Kidney (tissue), 22 donors: ENCODE results near the gene ASCL3. TPM values are rescaled to one million over a fixed set of nuclear protein-coding genes. Genes with fewer than 3 reads are reported as not detected.

ENCODE experiments used
- DNase-seq, 5 donors: peaks; one replicate each; pipeline ENCODE4 v3.0.0-alpha.2; 2013 to 2020
- FAIRE-seq: peaks from 2 replicates; lab custom pipeline; 2012; peaks lifted over from hg19 to GRCh38; lab: Jason Lieb, UNC
- H3K27ac ChIP-seq, 2 donors: one replicate each; pipeline ENCODE4 v1.7.0; 2013; ENCODE audit warnings: low read depth in 2 of 2, low read length in 2 of 2, inconsistent platforms in 1 of 2
- H3K27me3 ChIP-seq: one replicate; pipeline ENCODE4 v1.7.1; 2013; ENCODE audit warnings: low read length, inconsistent platforms; ENCODE audit not compliant: control insufficient read depth, insufficient read depth
- H3K36me3 ChIP-seq, 3 donors: one replicate each; pipeline versions ENCODE4 v1.7.0 to v1.7.1; 2013; ENCODE audit warnings: low read length in 3 of 3, control low read depth in 1 of 3, inconsistent platforms in 1 of 3; ENCODE audit not compliant: insufficient read depth in 3 of 3, control insufficient read depth in 2 of 3
- H3K4me1 ChIP-seq, 3 donors: one replicate each; pipeline versions ENCODE4 v1.7.0 to v1.7.1; 2013; ENCODE audit warnings: low read length in 3 of 3, inconsistent platforms in 1 of 3, low read depth in 1 of 3; ENCODE audit not compliant: control insufficient read depth in 2 of 3, insufficient read depth in 2 of 3
- H3K4me3 ChIP-seq, 3 donors: one replicate each; pipeline versions ENCODE4 v1.7.0 to v1.8.1; 2013; ENCODE audit warnings: low read length in 3 of 3, control low read depth in 1 of 3, inconsistent platforms in 1 of 3
- H3K9ac ChIP-seq, 3 donors: one replicate each; pipeline versions ENCODE4 v1.7.0 to v1.7.1; 2013; ENCODE audit warnings: low read length in 3 of 3, control low read depth in 1 of 3, inconsistent platforms in 1 of 3
- H3K9me3 ChIP-seq, 3 donors: one replicate each; pipeline versions ENCODE4 v1.7.0 to v1.7.1; 2013; ENCODE audit warnings: low read length in 3 of 3, control low read depth in 1 of 3, inconsistent platforms in 1 of 3; ENCODE audit not compliant: control insufficient read depth in 2 of 3, insufficient read depth in 1 of 3
- intact Hi-C: fragments of 100-400 bp; cut with DNase I; formaldehyde crosslinking; loops from one replicate; pipeline ENCODE4 v1.11.1; 2022
- long read RNA-seq, 10 donors: library from polyadenylated mRNA in 1 of 10; unstranded in 1 of 10; transcript quantifications; one replicate each; pipeline ENCODE4 v2.0.0 and lab custom pipeline, GENCODE V29; 2021 to 2026
- polyA plus RNA-seq: library from polyadenylated mRNA; stranded (reverse); fragments of 350-450 nt; fragmentation: Illumina TruSeq; extraction: RNeasy Lipid Tissue Mini Kit (QIAGEN cat#74804); gene quantifications from one replicate; pipeline ENCODE4 v1.2.3, GENCODE V29; 2014; ENCODE audit warnings: low read depth, low replicate concordance; ENCODE audit not compliant: insufficient read depth
- total RNA-seq: library from RNA; stranded (reverse); fragmentation: NEBNext Ultra II Directional; extraction: Animal tissue kit (Norgen Biotek cat#: 25700); gene quantifications from one replicate; pipeline ENCODE4 v1.2.1, GENCODE V29; 2021
- TF ChIP-seq, protein P1 (sequence below): IDR thresholded peaks from 3 replicates; pipeline ENCODE4 v1.5.1; 2012; ENCODE audit warnings: mild to moderate bottlenecking, moderate library complexity, borderline replicate concordance; ENCODE audit not compliant: insufficient read depth; ENCODE audit errors: extremely low read depth
- donor health status: control.
- donor health status: control.
- donor health status: control.
- donor health status: control.
- donor health status: control.
- donor health status: DM: yes; HTN: yes; CAD: no.
- donor health status: Normal renal cell carcinoma (clear cell type).

ASCL3 gene, protein sequence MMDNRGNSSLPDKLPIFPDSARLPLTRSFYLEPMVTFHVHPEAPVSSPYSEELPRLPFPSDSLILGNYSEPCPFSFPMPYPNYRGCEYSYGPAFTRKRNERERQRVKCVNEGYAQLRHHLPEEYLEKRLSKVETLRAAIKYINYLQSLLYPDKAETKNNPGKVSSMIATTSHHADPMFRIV
- not detected for total RNA-seq
- polyA plus RNA-seq, result not detected
- long read RNA-seq, donor 1, result 0 reads
- long read RNA-seq, donor 2, result 0 reads
- long read RNA-seq, donor 3, result 0 reads
- long read RNA-seq, donor 4, result 0 reads
- long read RNA-seq, donor 5, result 0 reads
- long read RNA-seq, donor 6, result 0 reads
- long read RNA-seq, donor 7, result 0 reads
- long read RNA-seq, donor 8, result 0 reads
- long read RNA-seq, donor 9, result 0 reads
- long read RNA-seq, donor 10, result 0 reads

DNA sequence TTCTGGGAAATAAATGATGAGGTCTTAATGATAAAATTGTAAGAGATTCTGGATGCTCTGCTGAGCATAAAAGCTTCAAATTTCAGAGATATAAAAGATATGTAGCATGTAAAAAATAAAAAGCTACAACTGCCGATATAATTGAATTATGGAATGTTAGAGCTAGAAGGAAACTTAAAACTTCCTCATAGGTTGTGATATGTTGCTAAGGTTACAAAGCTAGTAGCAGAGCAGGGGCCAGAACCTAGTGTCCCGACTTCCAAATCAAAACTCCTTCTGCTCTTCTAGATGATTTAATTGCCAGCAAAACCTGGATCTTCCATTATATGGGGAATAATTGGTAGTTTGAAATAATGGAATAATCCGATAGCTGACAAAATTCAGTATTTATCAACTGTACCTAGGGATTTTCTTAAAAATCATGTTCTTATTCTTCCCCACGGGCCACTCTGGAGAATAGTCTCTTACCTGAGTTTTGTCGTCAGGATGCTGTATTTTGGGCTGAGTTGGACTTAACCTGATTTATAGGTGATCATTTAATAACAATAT is at the start of gene ASCL3:
ASCL3 (minus strand) TSS at position 499 of the 549 bp plus-strand sequence. CDS start 4,855 bp downstream, outside the sequence.
- H3K27ac ChIP-seq, result no peak within 1 kb of the TSS
- intact Hi-C loops, result no loop called here
- FAIRE-seq (no peak), DNase-seq (no peak)
- H3K36me3 ChIP-seq, result peaks cover 0 to 2% (median 0%) of the 10 kb centered on the region in 3 donors
- TF ChIP-seq, protein P1, sequence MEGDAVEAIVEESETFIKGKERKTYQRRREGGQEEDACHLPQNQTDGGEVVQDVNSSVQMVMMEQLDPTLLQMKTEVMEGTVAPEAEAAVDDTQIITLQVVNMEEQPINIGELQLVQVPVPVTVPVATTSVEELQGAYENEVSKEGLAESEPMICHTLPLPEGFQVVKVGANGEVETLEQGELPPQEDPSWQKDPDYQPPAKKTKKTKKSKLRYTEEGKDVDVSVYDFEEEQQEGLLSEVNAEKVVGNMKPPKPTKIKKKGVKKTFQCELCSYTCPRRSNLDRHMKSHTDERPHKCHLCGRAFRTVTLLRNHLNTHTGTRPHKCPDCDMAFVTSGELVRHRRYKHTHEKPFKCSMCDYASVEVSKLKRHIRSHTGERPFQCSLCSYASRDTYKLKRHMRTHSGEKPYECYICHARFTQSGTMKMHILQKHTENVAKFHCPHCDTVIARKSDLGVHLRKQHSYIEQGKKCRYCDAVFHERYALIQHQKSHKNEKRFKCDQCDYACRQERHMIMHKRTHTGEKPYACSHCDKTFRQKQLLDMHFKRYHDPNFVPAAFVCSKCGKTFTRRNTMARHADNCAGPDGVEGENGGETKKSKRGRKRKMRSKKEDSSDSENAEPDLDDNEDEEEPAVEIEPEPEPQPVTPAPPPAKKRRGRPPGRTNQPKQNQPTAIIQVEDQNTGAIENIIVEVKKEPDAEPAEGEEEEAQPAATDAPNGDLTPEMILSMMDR, result no peak
- no peak within 1 kb of the TSS for H3K4me3 ChIP-seq
- no peaks in the 10 kb centered on the region for H3K9me3 ChIP-seq
- H3K27me3 ChIP-seq, result no peaks in the 10 kb centered on the region
- H3K9ac ChIP-seq, result no peak within 1 kb of the TSS
- H3K4me1 ChIP-seq, result no peaks in the 10 kb centered on the region

DNA sequence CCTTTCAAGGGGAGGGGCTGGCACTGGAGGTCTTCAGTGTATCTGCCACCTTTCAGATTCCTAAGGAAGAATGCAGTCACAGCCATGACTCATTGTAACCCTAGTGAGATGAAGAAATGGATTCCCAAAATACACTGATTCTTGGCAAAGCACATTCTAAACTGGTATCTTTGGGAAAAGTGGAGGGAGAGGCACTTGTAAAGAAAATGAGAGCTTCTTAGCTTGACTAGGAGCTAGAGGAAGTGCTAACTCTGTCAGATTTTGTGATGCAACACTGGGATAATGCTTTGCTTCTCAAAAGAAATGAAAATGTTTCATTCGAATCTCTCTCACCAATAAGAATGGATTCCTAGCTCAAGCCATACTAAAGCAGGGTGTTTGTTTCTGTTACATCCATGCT is 46.6 kb upstream of the ASCL3 start:
- Histone ChIP-seq H3K36me3 (no peaks in the 10 kb centered on the region), H3K9me3 (no peaks in the 10 kb centered on the region), H3K9ac (no peak overlapping the region), H3K4me3 (no peak overlapping the region), H3K27me3 (no peaks in the 10 kb centered on the region), H3K27ac (no peak overlapping the region), H3K4me1 (no peaks in the 10 kb centered on the region)
- intact Hi-C loops, result no loop called here
- DNase-seq, result no peak
- no peak for FAIRE-seq
- TF ChIP-seq, protein P1, result no peak

GRCh38 chr11:8988329-8989234 is 45.8 kb upstream of the ASCL3 start:
- no peaks in the 10 kb centered on the region for H3K36me3 ChIP-seq
- FAIRE-seq (no peak), DNase-seq (no peak)
- no peak overlapping the region for H3K9ac ChIP-seq
- no peak overlapping the region for H3K4me3 ChIP-seq
- intact Hi-C loops, result no loop called here
- H3K9me3 ChIP-seq, result no peaks in the 10 kb centered on the region
- TF ChIP-seq, protein P1, result no peak
- no peak overlapping the region for H3K27ac ChIP-seq
- no peaks in the 10 kb centered on the region for H3K27me3 ChIP-seq
- no peaks in the 10 kb centered on the region for H3K4me1 ChIP-seq
